Measurements from ENCODE around the gene RBFOX2. TPM values are rescaled to one million over a fixed set of nuclear protein-coding genes. Genes with fewer than 3 reads are reported as not detected.

RBFOX2 gene
- polyA plus RNA-seq, 1 experiment, result 222 TPM

GRCh38 chr22:35961480-35962295, 66.9 kb downstream of the RBFOX2 start:
- ChIA-PET POLR2A (interaction anchor here (0.6 kb wide), 1 partner anchor 10 kb away, joined by 13 read pairs; no protein-coding TSS in a partner anchor), CTCF (interaction anchor here (0.7 to 3.5 kb wide), 5 partner anchors 10 to 104 kb away, joined by 3 to 24 read pairs (median 5); no protein-coding TSS in a partner anchor)
- no peak for DNase-seq (ENCODE audit: low read depth)
- Histone ChIP-seq H3K4me3 (ENCODE audit: low read depth, low read length) (no peak overlapping the region), H3K36me3 (ENCODE audit: control insufficient read depth, insufficient read depth, low read length) (no peaks in the 10 kb centered on the region), H3K27me3 (ENCODE audit: control insufficient read depth, insufficient read depth, low read length) (no peaks in the 10 kb centered on the region)
- TF ChIP-seq CTCF (IDR thresholded peaks at IDR 0.05; ENCODE audit: insufficient read depth, low read depth, low read length), result no peak

- no peaks in the 10 kb centered on the region for H3K36me3 ChIP-seq (ENCODE audit: control insufficient read depth, insufficient read depth, low read length)
- ChIA-PET POLR2A (no interaction called here), CTCF (interaction anchor here (0.7 to 3.5 kb wide), 4 partner anchors 9 to 105 kb away, joined by 3 to 24 read pairs (median 8); no protein-coding TSS in a partner anchor)
- no peaks in the 10 kb centered on the region for H3K27me3 ChIP-seq (ENCODE audit: control insufficient read depth, insufficient read depth, low read length)
- no peak for DNase-seq (ENCODE audit: low read depth)
- no peak overlapping the region for H3K4me3 ChIP-seq (ENCODE audit: low read depth, low read length)
- no peak for TF ChIP-seq CTCF (IDR thresholded peaks at IDR 0.05; ENCODE audit: insufficient read depth, low read depth, low read length)
Observed at GRCh38 chr22:35960854-35961253, 67.8 kb downstream of the RBFOX2 start.

GRCh38 chr22:35959121-35959800, 69.4 kb downstream of the RBFOX2 start:
- DNase-seq (ENCODE audit: low read depth), result no peak
- POLR2A ChIA-PET, result interaction anchor here (0.6 kb wide), 1 partner anchor 96 kb away, joined by 3 read pairs; no protein-coding TSS in a partner anchor
- Histone ChIP-seq H3K36me3 (ENCODE audit: control insufficient read depth, insufficient read depth, low read length) (no peaks in the 10 kb centered on the region), H3K4me3 (ENCODE audit: low read depth, low read length) (no peak overlapping the region), H3K27me3 (ENCODE audit: control insufficient read depth, insufficient read depth, low read length) (no peaks in the 10 kb centered on the region)
- no peak for TF ChIP-seq CTCF (IDR thresholded peaks at IDR 0.05; ENCODE audit: insufficient read depth, low read depth, low read length)
- CTCF ChIA-PET, result interaction anchor here (2.5 kb wide), 1 partner anchor 107 kb away, joined by 15 read pairs; no protein-coding TSS in a partner anchor

- ChIA-PET CTCF (interaction anchor here (2.5 to 2.6 kb wide), 2 partner anchors 27 to 108 kb away, joined by 6 to 15 read pairs; no protein-coding TSS in a partner anchor), POLR2A (no interaction called here)
- DNase-seq (ENCODE audit: low read depth), result no peak
- H3K27me3 ChIP-seq (ENCODE audit: control insufficient read depth, insufficient read depth, low read length), result no peaks in the 10 kb centered on the region
- TF ChIP-seq CTCF (IDR thresholded peaks at IDR 0.05; ENCODE audit: insufficient read depth, low read depth, low read length), result no peak
- H3K36me3 ChIP-seq (ENCODE audit: control insufficient read depth, insufficient read depth, low read length), result no peaks in the 10 kb centered on the region
- no peak overlapping the region for H3K4me3 ChIP-seq (ENCODE audit: low read depth, low read length)
Observed at GRCh38 chr22:35958334-35958733, 70.3 kb downstream of the RBFOX2 start.

GRCh38 chr22:35957589-35957988, 71.0 kb downstream of the RBFOX2 start:
- CTCF ChIA-PET, result interaction anchor here (0.7 to 2.6 kb wide), 4 partner anchors 10 to 109 kb away, joined by 4 to 9 read pairs (median 6); no protein-coding TSS in a partner anchor
- no peak overlapping the region for H3K4me3 ChIP-seq (ENCODE audit: low read depth, low read length)
- no peaks in the 10 kb centered on the region for H3K27me3 ChIP-seq (ENCODE audit: control insufficient read depth, insufficient read depth, low read length)
- H3K36me3 ChIP-seq (ENCODE audit: control insufficient read depth, insufficient read depth, low read length), result no peaks in the 10 kb centered on the region
- no peak for DNase-seq (ENCODE audit: low read depth)
- TF ChIP-seq CTCF (IDR thresholded peaks at IDR 0.05; ENCODE audit: insufficient read depth, low read depth, low read length), result no peak
- POLR2A ChIA-PET, result no interaction called here
